ENCODE measurements around the gene VPS13D. TPM values are rescaled to one million over a fixed set of nuclear protein-coding genes. Genes with fewer than 3 reads are reported as not detected.

Gene VPS13D
- total RNA-seq, 1 experiment from 2014 or later = 6.8 TPM

GRCh38 chr1:12404918-12405317 lies 175.1 kb downstream of the VPS13D start:
- DNase-seq (ENCODE audit: low spot score) = no peak

DNA sequence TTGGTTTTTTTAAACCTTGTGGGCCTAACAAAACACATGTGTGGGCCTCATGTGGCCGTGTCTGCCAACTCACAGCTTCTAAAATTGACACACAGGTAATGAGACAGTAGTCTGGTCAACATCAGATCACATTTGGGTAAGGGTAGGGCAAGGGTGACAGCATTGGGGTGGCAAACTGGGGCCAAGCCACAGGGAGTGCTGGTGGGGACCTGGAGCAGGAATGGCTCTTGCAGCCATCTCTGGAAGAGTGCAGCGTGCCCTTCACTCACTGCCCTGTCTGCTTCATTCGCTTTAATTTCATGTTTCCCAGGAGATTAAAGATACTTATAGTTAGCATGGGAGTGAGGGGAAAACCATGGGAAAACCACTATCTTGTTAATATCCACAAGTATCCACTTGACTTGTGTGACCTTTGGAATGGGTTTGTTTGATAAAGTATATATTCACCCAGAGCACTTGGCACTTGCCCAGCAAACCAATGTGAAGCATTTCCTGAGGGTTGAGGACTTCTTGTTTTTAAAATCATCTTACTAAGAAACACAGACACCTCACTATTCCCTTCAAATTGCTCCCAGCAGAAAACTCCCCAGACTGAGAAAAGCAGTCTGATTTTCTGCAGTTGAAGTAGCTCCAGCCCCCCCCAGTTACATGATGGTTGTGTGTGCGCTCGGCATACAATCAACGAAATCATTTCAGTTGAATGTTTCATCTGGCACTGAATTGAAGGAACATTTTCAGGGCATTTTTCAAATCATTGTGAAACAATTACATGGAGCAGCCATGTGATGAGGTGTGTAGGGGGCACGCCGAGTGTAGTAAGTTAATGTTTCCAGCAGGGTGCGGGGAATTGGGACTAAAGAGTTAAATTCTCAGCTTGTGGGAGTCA lies 175.7 kb downstream of the VPS13D start:
- peak; percentile 5 for DNase-seq (ENCODE audit: low spot score)

GRCh38 chr1:12406211-12407021 lies 176.6 kb downstream of the VPS13D start:
- no peak for DNase-seq (ENCODE audit: low spot score)

- DNase-seq (ENCODE audit: low spot score) = peak; percentile 27
Observed at GRCh38 chr1:12407050-12407961, 177.5 kb downstream of the VPS13D start.

- no peak for DNase-seq (ENCODE audit: low spot score)
Observed at GRCh38 chr1:12407962-12408454, 178.2 kb downstream of the VPS13D start.

GRCh38 chr1:12408662-12409061 lies 178.8 kb downstream of the VPS13D start:
- no peak for DNase-seq (ENCODE audit: low spot score)

- no peak for DNase-seq (ENCODE audit: low spot score)
Observed at GRCh38 chr1:12409681-12410080, 179.9 kb downstream of the VPS13D start.

DNA sequence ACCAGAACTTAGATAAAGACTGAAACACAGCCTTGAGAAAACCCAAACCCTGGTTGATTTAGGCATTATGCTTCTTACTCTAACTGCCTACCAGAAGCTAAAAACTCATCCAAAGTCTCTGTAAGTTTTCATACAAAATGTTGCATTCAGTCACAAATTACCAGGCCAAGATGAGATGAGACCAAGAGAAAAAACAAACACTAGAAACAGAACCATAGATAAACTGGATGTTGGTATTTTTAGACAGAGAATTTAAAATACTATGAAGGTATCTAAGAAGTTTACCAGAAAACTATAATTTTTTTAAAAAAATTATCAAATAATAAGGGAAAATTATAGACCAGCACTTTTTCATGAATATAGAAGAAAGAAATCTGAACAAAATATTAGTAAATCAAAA lies 180.5 kb downstream of the VPS13D start:
- no peak for DNase-seq (ENCODE audit: low spot score)

DNA sequence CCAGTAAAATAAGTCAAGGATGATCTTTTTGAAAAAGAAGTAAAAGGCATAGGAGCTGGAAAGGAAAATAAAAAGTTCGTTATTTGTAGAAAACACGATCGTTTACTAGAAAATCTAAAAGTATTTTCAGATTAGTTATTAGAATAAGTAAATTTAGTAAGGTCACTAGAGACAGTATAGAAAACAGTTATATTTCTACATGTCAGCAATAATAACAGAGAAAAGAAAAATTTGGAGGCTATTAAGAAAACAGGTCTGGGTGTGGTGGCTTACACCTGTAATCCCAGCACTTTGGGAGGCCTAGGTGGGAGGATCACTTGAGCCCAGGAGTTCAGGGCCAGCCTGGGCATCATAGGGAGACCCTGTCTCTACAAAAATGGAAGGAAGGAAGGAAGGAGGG lies 181.3 kb downstream of the VPS13D start:
- no peak for DNase-seq (ENCODE audit: low spot score)

- DNase-seq (ENCODE audit: low spot score) = no peak
Observed at GRCh38 chr1:12411747-12412146, 181.9 kb downstream of the VPS13D start.

DNA sequence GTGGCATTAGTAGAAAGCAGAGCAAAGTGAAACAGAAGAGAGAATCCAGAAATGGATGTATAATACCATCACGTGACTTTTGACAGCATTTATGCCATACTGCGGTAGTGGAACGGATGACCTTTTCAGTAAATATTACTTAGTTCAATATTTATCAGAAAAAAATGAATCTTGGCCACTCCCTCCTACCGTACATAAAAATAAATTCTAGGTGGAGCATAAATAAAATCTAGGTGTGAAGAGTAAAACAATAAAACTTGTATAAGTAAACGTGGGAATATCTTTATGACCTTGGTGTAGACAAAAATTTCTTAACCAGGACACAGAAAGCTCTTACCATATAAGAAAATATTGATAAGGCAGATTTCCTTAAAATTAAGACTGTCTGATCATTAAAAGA lies 182.6 kb downstream of the VPS13D start:
- DNase-seq (ENCODE audit: low spot score) = no peak

DNA sequence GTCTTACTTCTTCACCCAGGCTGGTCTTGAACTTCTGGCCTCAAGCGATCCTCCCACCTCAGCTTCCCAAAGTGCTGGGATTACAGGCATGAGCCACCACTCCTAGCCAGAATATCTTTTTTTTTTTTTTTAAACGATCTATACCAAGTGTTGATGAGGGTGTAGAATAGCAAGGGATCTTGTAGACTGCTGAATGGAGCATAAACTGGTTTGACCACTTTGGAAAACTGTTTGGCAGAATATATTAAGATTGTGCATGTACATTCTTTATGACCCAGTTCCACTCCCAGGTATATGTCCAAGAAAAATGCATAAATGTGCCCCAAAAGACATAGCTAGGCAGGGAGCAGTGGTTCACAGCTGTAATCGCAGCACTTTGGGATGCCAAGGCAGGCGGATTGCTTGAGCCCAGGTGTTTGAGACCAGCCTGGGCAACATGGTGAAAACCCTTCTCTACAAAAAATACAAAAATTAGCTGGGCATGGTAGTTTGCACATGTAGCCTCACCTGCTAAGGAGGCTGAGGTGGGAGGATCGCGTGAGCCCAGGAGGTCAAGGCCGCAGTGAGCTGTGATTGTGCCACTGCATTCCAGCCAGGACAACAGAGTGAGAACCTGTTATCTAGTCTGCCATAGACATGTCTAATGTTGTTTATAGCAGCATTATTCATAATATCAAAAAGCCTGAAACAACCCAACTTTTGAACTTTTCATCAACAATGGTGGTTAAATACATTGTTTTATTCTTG lies 184.0 kb downstream of the VPS13D start:
- no peak for DNase-seq (ENCODE audit: low spot score)

DNA sequence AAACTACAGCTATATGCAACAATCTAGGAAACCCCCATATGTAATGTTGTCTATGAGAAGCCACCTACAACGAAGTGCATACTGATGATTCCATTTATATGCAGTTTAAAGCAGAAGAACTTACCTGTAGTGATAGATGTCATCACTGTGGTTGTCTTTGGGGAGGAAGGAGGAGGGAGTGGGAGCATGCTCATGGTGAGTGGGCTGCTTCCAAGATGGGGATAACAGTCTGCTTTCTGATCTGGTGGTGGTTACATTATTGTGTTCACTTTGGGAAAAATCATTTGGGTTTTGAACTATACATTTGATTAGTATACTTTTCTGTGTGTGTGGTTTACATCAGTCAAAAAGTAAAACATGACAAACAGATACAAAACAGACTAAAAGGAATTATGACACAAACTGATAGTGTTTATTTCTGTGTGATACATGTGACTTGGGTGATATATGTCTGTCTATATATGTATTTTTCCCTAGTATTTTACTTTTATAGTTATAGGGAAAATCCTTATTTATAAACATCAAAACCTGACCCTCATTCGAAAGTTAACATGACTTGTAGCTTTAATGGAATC lies 184.7 kb downstream of the VPS13D start:
- DNase-seq (ENCODE audit: low spot score) = no peak

DNA sequence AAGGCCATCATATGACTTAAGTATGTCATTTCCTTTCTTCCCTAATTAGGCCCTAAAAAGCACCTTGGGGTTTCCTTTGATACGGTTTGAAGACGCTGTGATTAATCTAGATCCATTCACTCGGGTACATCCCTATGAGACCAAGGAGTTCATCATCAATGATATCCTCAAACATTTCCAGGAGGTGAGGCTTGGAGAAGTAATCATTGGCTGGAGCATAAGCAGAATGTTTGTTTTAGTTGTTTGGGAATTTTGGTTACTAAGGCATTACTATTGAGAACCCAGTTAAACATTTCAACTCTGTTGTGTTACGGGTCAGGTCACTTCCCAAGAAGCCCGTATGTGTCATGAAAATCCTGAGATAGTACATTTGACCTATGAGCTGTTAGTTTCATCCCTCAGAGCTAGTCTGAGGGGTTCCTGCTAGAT lies 185.2 kb downstream of the VPS13D start:
- no peak for DNase-seq (ENCODE audit: low spot score)

DNA sequence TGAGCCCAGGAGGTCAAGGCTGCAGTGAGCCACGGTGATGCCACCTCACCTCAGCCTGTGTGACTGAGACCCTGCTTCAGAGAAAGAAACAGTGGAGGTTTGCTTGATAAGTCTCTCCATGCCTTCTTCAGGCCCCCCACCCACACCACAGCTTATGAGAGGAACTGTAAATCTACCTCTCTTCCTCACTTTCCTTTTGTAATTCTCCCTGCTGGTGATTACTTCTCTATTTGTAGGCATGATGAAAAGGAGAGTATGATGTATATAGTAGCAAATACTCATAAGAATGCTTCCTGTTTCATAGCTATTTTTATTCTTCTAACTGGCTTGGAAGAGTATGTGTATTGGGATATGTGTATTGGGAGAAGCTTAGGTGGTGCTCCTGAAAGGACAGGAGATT lies 186.3 kb downstream of the VPS13D start:
- DNase-seq (ENCODE audit: low spot score) = no peak

GRCh38 chr1:12416744-12417143 lies 186.9 kb downstream of the VPS13D start:
- DNase-seq (ENCODE audit: low spot score) = no peak

- no peak for DNase-seq (ENCODE audit: low spot score)
Observed at GRCh38 chr1:12417389-12417788, 187.6 kb downstream of the VPS13D start.

GRCh38 chr1:12420171-12420570 lies 190.3 kb downstream of the VPS13D start:
- no peak for DNase-seq (ENCODE audit: low spot score)

DNA sequence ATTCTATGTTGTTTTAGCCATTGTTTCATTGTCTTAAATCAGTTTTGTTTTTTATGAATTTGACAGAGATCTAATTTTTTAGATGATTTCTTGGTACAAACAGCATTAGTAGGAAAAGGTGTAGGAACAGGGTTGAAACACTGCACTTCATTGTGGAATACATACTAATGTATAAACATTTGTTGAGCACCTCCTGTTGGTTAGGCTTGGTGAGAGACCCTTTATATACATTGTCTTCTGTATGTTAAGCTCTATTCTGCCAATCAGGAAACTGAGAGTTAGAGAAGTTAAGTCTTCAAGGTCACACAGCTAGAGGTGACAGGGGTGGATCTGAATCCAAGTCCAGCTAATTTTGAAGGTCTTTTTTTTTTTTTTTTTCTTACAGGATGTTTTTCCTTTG lies 192.7 kb downstream of the VPS13D start:
- no peak for DNase-seq (ENCODE audit: low spot score)

DNA sequence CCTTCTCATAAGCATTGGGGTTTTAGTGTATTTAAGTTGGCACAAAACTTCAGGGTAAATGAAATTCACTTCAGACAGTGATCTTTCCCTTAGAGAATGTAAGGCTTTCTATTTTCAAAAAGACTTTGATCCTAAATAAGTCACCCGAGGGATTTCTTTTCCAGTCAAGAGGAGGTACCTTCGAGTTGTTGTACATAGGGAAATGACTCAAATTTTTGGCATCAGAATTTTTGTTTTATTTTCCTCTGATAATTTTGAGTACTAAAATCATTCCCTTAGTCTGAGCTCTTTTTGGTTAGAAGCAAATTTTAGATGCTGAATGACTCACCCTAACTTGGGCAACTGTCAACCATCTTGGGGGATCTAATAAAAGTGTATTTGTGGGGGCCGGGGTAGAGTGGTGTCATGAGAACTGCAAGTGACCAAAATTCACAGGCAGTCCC lies 194.3 kb downstream of the VPS13D start:
- no peak for DNase-seq (ENCODE audit: low spot score)

All from A172 (cell line).